Measurements from ENCODE around the gene ACADM.

GRCh38 chr1:75765697-75766355, 41.3 kb downstream of the ACADM start:
- TF ChIP-seq CTCF (conservative IDR thresholded peaks at IDR 0.05; ENCODE audit: low read depth in 2 of 2) (no peak), ZNF462 (CRISPR knock-in tag; IDR thresholded peaks at IDR 0.05) (no peak), CREB1 (CRISPR knock-in tag; IDR thresholded peaks at IDR 0.05; ENCODE audit: low read depth) (no peak), EZH2 (IDR thresholded peaks at IDR 0.05; ENCODE audit: low read depth, unreplicated experiment) (no peak)
